Bronchial epithelial cell (primary cell): ENCODE data around the gene MTA1. TPM values are rescaled to one million over a fixed set of nuclear protein-coding genes. Genes with fewer than 3 reads are reported as not detected.
A peak's percentile ranks its signal among the peaks of the same experiment; 100 is the strongest.

Experiments used
- DNase-seq: peaks from one replicate; pipeline ENCODE4 v3.0.0-alpha.2; 2010; ENCODE audit warnings: low read depth
- FAIRE-seq: peaks from 2 replicates; lab custom pipeline; 2011; peaks lifted over from hg19 to GRCh38; lab: Jason Lieb, UNC
- H3K27me3 ChIP-seq: 2 replicates; pipeline ENCODE4 v1.5.1; 2011; ENCODE audit warnings: low read length; ENCODE audit not compliant: control insufficient read depth, insufficient read depth
- H3K36me3 ChIP-seq: 2 replicates; pipeline ENCODE4 v1.5.1; 2011; ENCODE audit warnings: low read length; ENCODE audit not compliant: control insufficient read depth, insufficient read depth
- H3K4me3 ChIP-seq: 2 replicates; pipeline ENCODE4 v1.5.1; 2011; ENCODE audit warnings: mild to moderate bottlenecking, low read depth, low read length, control low read depth
- CTCF ChIP-seq: IDR thresholded peaks from 2 replicates; pipeline ENCODE4 v1.5.1; 2011; ENCODE audit warnings: mild to moderate bottlenecking, moderate library complexity, low read length, control low read depth, inconsistent platforms; ENCODE audit not compliant: insufficient read depth, severe bottlenecking
- total RNA-seq: library from RNA; depleted of rRNA; stranded (reverse); fragments of >200 nt; gene quantifications from 2 replicates; pipeline ENCODE4 v1.2.1, GENCODE V29; 2014

The MTA1 gene
- total RNA-seq, 1 donor from 2014 or later, result 25.5 TPM

GRCh38 chr14:105436402-105436801, 16.8 kb downstream of the MTA1 start:
- DNase-seq, result no peak
- no peak for TF ChIP-seq CTCF
- H3K36me3 ChIP-seq, result peaks cover 28% of the 10 kb centered on the region
- no peaks in the 10 kb centered on the region for H3K27me3 ChIP-seq
- H3K4me3 ChIP-seq, result no peak overlapping the region
- FAIRE-seq, result no peak

GRCh38 chr14:105436891-105437722, 17.5 kb downstream of the MTA1 start:
- Histone ChIP-seq H3K4me3 (no peak overlapping the region), H3K36me3 (peaks cover 28% of the 10 kb centered on the region), H3K27me3 (no peaks in the 10 kb centered on the region)
- DNase-seq (peak; percentile 4), FAIRE-seq (peak; percentile 13)
- no peak for TF ChIP-seq CTCF

GRCh38 chr14:105437723-105438500, 18.3 kb downstream of the MTA1 start:
- Histone ChIP-seq H3K4me3 (no peak overlapping the region), H3K36me3 (peaks cover 31% of the 10 kb centered on the region), H3K27me3 (no peaks in the 10 kb centered on the region)
- DNase-seq (no peak), FAIRE-seq (no peak)
- TF ChIP-seq CTCF, result no peak

- no peak overlapping the region for H3K4me3 ChIP-seq
Measured at GRCh38 chr14:105439179-105439578, 19.6 kb downstream of the MTA1 start.

More at GRCh38 chr14:105439179-105439578, 19.6 kb downstream of the MTA1 start:
- Histone ChIP-seq H3K36me3 (peaks cover 32% of the 10 kb centered on the region), H3K27me3 (no peaks in the 10 kb centered on the region)
- no peak for DNase-seq
- no peak for TF ChIP-seq CTCF
- no peak for FAIRE-seq
